Measurements from ENCODE around the gene RNASEH2C. TPM values are rescaled to one million over a fixed set of nuclear protein-coding genes. Genes with fewer than 3 reads are reported as not detected.
"Not testable (repeated sequence)": the region's sequence is repeated elsewhere in the genome, so short reads cannot be mapped to it uniquely, and the experiment has no call there.

Gene RNASEH2C
- total and polyA plus RNA-seq, 12 donors: 34.1 to 123 (median 45.6) TPM

DNA sequence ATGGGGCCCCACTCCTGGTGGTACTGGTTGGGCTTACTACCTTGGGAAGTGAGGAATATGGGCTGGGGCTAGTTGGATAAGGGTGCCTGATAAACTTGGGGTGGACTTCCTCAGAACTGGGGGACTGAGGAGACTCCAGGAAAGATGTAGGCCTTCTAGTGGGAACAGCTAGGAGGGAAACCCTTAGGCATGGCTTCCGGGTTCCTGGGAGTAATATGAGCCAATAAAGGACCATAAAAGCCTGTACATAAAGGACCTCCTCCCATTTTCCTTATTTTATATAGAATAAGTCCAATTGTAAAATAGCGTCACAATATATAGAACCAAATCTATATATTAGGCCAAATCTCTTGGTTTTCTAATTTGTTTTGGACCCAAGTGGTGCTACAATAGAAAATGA is 18.4 kb upstream of the RNASEH2C start:
- Histone ChIP-seq H3K4me3 (no peak overlapping the region), H3K27me3 (peaks cover 0 to 15% (median 0%) of the 10 kb centered on the region in 7 donors), H3K36me3 (no peaks in the 10 kb centered on the region), H3K4me1 (no peaks in the 10 kb centered on the region), H3K27ac (no peak overlapping the region), H3K9me3 (no peaks in the 10 kb centered on the region)
- TF ChIP-seq, protein P1, sequence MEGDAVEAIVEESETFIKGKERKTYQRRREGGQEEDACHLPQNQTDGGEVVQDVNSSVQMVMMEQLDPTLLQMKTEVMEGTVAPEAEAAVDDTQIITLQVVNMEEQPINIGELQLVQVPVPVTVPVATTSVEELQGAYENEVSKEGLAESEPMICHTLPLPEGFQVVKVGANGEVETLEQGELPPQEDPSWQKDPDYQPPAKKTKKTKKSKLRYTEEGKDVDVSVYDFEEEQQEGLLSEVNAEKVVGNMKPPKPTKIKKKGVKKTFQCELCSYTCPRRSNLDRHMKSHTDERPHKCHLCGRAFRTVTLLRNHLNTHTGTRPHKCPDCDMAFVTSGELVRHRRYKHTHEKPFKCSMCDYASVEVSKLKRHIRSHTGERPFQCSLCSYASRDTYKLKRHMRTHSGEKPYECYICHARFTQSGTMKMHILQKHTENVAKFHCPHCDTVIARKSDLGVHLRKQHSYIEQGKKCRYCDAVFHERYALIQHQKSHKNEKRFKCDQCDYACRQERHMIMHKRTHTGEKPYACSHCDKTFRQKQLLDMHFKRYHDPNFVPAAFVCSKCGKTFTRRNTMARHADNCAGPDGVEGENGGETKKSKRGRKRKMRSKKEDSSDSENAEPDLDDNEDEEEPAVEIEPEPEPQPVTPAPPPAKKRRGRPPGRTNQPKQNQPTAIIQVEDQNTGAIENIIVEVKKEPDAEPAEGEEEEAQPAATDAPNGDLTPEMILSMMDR (IDR thresholded peaks at IDR 0.05): no peak
- no peak for DNase-seq
- WGBS, 2 donors: 87 to 90% methylated on average over 2 of the region's 2 CpGs
- ATAC-seq: no peak
- intact Hi-C loops (cut with DNase I): no loop called here

DNA sequence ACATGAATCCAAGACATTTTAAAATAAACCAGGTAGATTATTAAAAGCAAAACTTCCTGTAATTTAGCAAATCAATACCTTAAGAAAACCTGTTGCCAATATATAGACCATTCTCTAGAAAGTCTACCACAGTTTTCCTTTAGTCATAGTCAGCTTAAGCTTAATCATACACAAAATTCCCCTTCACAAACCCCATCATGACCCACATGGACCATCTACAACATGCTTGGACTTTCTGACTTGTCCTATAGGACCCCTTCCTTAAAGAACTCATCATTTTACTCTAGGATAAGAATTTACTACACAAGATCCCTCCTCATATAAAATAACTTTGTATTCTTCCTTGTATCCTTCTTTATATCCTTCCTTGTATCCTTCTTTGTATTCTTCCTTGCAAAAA is 16.2 kb upstream of the RNASEH2C start:
- TF ChIP-seq, protein P1 (IDR thresholded peaks at IDR 0.05): no peak
- intact Hi-C loops (cut with DNase I): no loop called here
- ATAC-seq: no peak

DNA sequence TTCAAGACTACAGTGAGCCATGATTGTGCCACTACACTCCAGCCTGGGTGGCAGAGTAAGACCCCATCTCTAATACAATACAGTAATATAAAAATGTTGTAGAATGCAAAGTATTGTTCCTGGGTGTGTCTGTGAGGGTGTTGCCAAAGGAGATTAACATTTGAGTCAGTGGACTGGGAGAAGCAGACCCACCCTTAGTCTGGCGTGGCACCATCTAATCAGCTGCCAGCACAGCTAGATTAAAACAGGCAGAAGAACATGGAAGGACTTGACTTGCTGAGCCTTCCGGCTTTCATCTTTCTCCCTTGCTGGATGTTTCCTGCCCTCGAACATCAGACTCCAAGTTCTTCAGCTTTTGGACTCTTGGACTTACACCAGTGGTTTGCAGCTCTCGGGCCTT is 14.5 kb upstream of the RNASEH2C start:
- H3K4me3 ChIP-seq; DNase-seq; intact Hi-C loops (cut with DNase I); H3K4me1 ChIP-seq; ATAC-seq; H3K27ac ChIP-seq; H3K27me3 ChIP-seq; H3K36me3 ChIP-seq: not testable (repeated sequence)
- WGBS, 2 donors: 70 to 75% methylated on average over 4 of the region's 4 CpGs
- H3K9me3 ChIP-seq: peaks cover 0 to 22% (median 0%) of the 10 kb centered on the region in 11 donors

More for the DNA sequence above, 16.2 kb upstream of the RNASEH2C start:
- Histone ChIP-seq H3K4me1 (no peaks in the 10 kb centered on the region), H3K27ac (no peak overlapping the region), H3K27me3 (peaks cover 0 to 15% (median 0%) of the 10 kb centered on the region in 7 donors), H3K36me3 (no peaks in the 10 kb centered on the region), H3K9me3 (peaks cover 0 to 17% (median 0%) of the 10 kb centered on the region in 11 donors), H3K4me3 (no peak overlapping the region)
- no peak for DNase-seq

DNA sequence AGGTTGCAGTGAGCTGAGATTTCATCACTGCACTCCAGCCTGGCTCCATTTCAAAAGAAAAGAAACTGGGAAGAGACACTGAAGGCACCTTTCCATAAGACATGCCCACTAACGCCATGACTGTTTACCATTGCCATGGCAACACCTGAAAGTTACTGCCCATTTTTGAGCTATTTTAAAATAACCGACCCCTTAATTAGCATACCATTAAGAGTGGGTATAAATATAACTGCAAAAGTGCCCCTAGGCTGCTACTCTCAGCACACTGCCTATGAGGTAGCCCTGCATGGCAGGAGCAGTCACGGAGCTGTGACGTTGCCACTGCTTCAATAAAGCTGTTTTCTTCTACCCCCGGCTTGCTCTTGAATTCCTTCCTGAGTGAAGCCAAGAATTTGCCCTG is 9.9 kb upstream of the RNASEH2C start:
- peaks cover 0 to 22% (median 0%) of the 10 kb centered on the region in 11 donors for H3K9me3 ChIP-seq
- H3K4me3 ChIP-seq: no peak overlapping the region
- no peaks in the 10 kb centered on the region for H3K27me3 ChIP-seq
- no peak overlapping the region for H3K27ac ChIP-seq
- WGBS, 2 donors: 46 to 51% methylated on average over 5 of the region's 5 CpGs
- ATAC-seq (no peak), DNase-seq (no peak)
- no peaks in the 10 kb centered on the region for H3K36me3 ChIP-seq
- intact Hi-C loops (cut with DNase I): no loop called here
- no peaks in the 10 kb centered on the region for H3K4me1 ChIP-seq
- TF ChIP-seq, protein P1 (IDR thresholded peaks at IDR 0.05): no peak

DNA sequence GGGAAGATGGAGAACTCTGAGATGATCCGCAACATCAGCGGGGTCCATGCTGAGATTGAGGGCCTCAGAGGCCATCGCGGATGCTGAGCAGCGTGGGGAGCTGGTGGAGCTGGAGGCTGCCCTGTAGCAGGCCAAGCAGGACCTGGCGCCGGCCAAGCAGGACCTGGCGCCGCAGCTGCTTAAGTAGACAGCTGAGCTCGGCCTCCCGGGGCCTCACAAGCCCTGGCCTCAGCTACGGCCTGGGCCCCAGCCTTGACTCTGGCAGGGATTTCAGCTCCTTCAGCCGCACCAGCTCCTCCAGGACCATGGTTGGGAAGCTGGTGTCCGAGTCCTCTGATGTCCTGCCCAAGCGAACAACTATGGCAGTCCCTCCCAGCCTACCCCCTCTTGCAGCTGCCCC is 7.3 kb upstream of the RNASEH2C start:
- H3K9me3 ChIP-seq: peaks cover 0 to 15% (median 0%) of the 10 kb centered on the region in 11 donors
- H3K4me1 ChIP-seq: no peaks in the 10 kb centered on the region
- 89 to 91% methylated on average over 15 of the region's 15 CpGs for WGBS, 2 donors
- TF ChIP-seq, protein P1 (IDR thresholded peaks at IDR 0.05): no peak
- no peak overlapping the region for H3K4me3 ChIP-seq
- DNase-seq (no peak), ATAC-seq (no peak)
- no peak overlapping the region for H3K27ac ChIP-seq
- no peaks in the 10 kb centered on the region for H3K36me3 ChIP-seq
- no peaks in the 10 kb centered on the region for H3K27me3 ChIP-seq
- intact Hi-C loops (cut with DNase I): loop anchor here in 2 of 10 donors (10.0 kb wide), 2 partner anchors 47 to 257 kb away; no protein-coding TSS in a partner anchor

Measured in heart right ventricle (tissue), 16 donors.